Fibroblast of pulmonary artery (primary cell): ENCODE results near the gene RXFP4.
A peak's percentile ranks its signal among the peaks of the same experiment; 100 is the strongest.

Experiments used
- DNase-seq: peaks from one replicate; pipeline ENCODE4 v3.0.0-alpha.2; 2010; ENCODE audit warnings: low read depth
- H3K4me3 ChIP-seq: replicated peaks from 2 replicates; pipeline ENCODE4 v1.5.1; 2011; ENCODE audit warnings: low read depth, mild to moderate bottlenecking, control low read depth, low read length, moderate library complexity
- CTCF ChIP-seq: IDR thresholded peaks from 2 replicates; pipeline ENCODE4 v1.5.1; 2011; ENCODE audit warnings: mild to moderate bottlenecking, control low read depth, low read length, inconsistent platforms; ENCODE audit errors: missing control alignments

RXFP4 gene

GRCh38 chr1:155978325-155978972 is 37.0 kb downstream of the RXFP4 start, which contains the start of gene ARHGEF2:
ARHGEF2 (minus strand) TSS chr1:155978547; CDS start chr1:155978427, 120 bp downstream.
- H3K4me3 ChIP-seq: peak within 1 kb of the TSS; percentile 87
- peak; percentile 20 for TF ChIP-seq CTCF
- DNase-seq: peak; percentile 53

DNA sequence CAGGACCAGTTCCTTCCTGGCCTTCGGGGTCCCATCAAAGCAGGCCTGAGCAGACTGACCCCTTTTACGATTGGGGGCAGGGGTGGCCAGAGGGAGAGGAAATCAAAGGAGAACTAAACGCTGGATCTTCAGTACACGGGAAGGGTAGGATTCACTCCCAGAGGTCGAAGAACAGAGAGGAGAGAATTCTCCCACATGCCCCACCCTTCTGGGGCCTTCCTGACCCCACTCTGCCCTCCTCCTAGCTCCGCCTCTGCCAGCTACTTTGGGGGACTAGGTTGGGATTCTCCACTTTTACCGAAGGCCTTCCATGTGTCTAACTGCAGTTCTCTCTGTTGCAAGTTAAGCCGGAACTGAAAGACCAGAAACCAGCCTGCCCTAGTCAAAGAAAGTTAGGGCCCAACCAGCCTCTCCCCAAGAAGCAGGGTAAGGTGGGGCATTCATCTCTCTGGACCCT is 37.6 kb downstream of the RXFP4 start:
- H3K4me3 ChIP-seq: peak overlapping the region; percentile 87
- DNase-seq: peak; percentile 28
- no peak for TF ChIP-seq CTCF

DNA sequence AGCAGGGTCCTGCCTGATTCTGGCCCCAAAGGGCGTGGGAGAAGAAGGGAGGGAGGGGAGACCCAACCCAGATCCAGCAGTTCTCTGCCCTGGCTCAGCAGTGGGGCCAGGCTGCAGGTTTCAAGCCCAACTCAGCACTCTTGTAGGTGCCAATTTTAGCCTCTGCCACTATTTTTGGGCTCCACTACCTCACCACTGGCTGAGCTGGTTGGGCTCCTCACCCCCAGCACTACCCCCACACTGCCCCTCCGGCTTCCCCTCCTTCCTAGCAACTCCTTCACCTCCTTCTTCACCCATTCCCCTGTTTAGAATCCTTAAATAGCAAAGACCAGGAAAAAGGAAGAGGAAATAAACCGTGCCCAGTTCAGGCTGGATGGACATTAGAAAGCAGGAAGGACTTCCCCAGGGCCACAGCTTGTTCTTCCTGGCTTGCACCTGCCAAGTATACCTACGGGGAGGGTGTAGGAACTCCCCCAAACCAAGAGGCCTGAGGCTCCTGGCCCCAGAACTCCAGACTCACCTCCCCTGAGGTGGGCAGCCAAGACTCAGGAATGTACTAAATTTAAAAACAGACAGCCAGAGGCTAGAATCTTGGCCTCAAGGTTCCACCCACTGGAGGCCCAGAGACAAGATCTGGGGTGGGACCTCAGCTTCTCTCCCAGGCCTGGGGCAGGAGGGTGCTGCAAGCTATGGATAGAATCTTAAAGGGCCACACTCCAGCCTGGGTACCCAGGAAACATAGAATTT is 38.3 kb downstream of the RXFP4 start:
- no peak for TF ChIP-seq CTCF
- no peak for DNase-seq
- H3K4me3 ChIP-seq: peak overlapping the region; percentile 87

- TF ChIP-seq CTCF: no peak
- DNase-seq: peak; percentile 86
- peak overlapping the region; percentile 87 for H3K4me3 ChIP-seq
Observed at GRCh38 chr1:155981266-155982088, 40.0 kb downstream of the RXFP4 start.

DNA sequence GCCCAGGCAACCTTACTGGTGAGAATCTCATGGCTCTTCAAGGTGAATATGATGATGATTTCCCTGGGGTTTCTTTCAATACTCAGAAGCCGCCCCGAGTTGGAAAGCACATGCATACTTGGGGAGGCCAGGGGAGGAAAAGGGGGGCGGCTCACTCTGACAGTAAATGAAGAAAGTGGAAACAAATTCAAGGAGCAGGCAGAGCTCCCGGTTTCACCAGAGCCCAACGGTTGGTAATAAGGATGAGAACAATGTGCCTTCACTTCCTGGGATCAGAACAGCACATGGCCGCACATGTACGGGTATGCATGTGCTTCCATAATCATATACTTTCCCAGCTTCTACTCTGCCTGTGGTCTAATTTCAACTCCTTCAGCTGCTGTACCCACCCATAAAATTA is 40.7 kb downstream of the RXFP4 start:
- no peak for DNase-seq
- peak overlapping the region; percentile 87 for H3K4me3 ChIP-seq
- TF ChIP-seq CTCF: no peak

DNA sequence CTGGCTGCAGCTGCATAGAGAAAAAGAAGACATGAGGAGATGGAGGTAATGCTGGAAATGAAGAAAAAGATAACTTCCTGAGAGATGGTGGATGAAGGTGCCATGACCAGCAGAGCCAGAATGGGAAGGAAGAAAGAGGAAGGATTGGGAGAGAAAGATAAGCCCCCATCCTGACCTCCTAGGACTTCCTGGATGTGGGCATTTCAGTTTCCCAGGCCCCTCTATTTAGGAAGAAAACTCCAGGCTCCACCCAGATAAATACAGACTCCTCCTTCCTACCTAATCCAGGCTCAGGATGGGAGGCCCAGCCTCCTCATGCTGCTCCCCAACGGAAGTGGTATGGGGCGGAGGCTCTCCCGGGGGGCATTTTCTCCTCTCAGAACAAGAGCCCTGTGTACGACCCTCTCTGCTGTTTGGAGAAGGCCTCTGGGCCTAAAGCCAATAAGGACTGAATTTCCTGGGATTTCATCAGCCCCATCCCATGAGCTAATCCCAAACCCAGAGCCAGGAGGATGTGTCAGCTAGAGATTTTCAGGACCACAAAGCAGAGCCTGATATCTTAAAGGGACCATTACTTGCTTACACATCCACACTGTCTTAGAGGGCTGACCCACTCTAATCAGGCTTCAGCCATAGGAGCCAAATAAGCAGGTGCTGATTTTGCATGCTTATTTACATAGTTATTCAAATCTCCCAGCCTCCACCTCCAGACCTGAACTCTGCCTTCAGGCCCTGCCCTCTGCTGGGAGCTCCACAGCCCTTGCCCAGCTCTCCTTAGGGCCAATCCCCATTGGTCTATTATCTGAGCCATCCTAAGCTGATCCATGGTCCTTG is 42.0 kb downstream of the RXFP4 start:
- H3K4me3 ChIP-seq: peak overlapping the region; percentile 87
- peak; percentile 98 for DNase-seq
- TF ChIP-seq CTCF: peak; percentile 29
